T-helper 9 cell (primary cell): Measurements from ENCODE around the gene DDHD1.
"Not testable (repeated sequence)": the region's sequence is repeated elsewhere in the genome, so short reads cannot be mapped to it uniquely, and the experiment has no call there.

Source experiments
- DNase-seq: peaks from one replicate; pipeline ENCODE4 v3.0.0-alpha.2; 2020

DDHD1 gene

DNA sequence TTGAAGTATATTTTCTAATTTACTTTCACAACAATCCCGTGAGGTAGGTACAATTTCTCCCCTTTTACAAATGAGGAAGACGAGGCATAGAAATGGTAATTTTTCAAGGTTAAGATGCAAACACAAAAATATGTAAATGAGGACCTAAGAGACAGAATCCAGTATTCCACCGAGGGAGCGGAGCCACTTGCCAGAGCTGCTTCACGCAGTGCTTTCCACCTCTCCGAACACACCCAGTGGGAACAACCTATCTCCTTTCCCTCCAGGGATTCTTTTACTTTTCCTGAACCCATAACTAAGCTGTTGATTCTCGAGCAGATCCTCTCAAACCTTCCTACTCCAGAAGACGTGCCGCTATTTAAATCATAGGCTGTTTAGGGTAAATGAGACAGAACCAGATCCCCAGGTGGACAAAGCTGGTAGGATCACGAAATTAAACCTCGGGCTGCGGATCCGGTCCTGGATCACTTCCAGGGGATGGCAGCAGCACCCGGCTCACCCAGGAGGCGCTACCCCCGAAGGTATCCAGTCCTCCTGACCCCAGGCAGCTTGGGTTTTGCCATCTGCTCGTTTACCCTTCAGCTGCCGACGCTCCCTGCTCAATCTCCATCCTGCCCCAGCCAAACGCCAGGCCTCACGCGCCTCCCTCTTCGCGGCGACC lies 1.5 kb downstream of the DDHD1 start:
- DNase-seq: peak; percentile 32

DNA sequence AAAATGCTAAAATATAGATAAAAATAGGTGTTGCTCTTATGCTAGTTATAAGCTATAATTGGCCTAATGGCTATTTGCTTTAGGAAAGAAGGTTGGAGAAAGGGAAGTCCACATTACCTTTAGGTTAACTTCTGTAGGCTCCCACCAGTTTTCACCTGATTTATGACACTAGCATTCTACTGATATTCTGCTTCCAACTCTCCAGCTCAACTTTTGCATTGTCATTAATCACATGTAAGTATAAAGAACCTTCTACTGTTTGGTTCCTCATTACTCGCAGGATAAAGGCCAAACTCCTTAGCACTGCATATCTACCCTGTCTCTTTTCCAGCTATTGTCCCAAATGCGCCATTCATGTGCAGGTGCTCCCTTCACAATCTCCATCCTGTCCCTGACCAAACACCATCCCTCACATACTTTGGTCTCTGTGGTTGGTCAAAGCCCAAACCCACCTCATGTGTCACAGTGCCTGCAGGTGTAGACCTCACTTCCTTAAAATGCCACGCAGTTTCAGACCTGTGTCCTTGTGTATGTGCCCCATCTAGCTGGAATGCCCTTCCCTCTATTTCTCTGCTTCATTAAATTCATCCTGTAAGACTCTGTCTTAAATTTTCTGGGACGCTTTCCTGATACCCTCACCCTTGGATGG lies 3.3 kb downstream of the DDHD1 start:
- no peak for DNase-seq

DNA sequence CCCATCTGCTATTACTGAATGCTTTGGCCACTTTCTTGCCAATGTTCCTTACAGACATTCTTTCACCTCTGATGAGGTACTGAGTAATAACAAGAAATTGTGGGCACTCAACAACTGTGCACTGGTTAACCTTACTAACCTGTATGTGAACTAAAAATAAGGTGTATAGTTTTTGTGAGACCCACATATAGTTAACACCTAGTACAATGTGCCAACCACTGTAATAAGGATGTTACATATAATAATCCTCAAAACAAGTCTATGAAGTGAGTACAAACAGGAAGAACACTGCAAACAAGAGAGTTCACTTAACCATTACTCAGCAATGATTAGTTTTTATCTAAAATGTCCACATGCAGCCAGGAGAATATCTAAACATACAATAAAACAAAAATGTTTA lies 4.5 kb downstream of the DDHD1 start:
- no peak for DNase-seq

DNA sequence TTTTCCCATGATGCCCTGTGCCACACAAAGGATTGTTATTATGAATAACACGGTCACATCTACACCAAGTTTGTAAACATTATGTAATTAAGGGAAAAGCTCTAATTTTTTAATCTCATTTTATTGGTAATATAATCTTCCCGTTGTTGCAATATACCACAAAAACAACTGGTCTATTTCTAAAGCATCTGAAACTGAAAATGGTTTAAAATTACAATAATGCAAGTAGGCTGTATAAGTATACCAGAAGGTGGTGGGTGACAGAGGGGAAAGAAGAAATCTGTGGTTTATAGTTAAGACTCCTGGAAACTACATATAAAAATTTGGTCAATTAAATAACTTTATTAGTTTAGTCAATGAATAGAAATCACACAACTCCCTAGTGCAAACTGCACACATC lies 5.2 kb downstream of the DDHD1 start:
- DNase-seq: no peak

DNA sequence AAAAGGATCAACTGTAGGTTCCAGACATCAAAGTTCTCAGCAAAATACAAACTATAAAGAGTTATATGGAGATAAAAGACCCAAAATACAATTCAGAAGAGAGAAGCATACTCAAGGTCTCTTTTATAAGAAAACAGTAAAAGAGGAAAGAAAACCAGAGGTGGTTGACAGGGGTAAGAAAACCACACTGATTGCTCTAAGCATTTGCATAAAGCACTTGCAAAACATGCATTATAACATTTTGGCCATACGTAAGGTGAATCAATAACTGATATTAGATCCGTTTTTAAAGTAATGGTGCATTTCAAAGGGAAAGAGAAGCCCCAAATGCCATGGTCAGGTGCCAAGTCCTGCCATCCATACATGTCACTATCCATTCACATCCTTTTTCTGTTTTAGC lies 5.9 kb downstream of the DDHD1 start:
- no peak for DNase-seq

DNA sequence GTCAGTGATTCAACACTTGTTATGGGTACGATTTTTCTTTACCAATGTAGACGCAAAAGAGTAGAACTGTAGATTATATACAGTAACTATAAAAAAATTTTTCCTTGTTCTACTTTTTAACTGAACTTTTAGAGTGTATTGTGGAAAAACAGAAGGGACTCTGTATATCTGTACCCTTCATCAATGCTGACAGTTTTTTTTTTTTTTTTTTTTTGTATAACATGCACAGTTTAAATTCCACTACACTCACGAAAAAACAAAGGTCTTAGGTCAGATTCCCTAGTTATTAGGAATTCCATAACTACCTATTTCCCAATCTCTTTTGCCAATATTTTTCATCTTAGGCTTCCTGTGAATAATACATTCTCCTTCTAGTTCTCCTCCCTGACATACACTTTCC lies 6.4 kb downstream of the DDHD1 start:
- no peak for DNase-seq

DNA sequence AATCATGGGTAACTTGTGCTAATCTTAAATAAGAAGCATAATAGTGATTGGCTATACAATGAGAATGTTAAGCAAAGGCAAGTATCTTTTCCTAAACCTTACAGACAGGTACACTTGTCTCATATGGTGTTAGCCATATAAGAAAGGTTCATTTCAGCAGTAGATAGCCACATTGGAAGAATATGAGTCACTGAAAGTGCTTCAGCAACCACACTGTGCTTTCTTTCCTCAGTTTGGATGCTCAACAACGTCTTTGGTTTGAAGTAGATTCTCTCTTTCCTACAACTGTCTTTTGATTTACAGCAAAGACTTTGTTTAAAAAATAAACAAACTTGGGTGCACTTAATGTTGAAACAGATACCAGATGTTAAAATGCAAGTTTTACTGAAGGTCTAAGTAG lies 8.9 kb downstream of the DDHD1 start:
- DNase-seq: no peak

DNA sequence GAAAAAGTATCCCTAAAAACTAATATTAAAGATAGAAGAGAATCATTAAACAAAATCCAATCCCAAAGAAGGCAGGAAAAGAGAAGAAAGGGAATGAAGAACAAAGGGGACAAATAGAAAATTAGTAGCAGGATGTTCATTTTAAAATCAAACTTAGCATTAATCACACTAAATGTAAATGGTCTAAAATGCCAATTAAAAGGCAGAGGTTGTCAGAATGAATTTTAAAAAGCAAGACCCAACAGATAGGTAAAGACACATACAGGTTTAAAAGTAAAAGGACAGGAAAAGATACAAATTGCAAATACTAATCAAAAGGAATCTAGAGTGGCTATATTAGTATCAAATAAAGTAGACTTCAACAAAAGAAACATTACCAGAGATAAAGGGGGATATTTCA lies 12.5 kb downstream of the DDHD1 start:
- no peak for DNase-seq

DNA sequence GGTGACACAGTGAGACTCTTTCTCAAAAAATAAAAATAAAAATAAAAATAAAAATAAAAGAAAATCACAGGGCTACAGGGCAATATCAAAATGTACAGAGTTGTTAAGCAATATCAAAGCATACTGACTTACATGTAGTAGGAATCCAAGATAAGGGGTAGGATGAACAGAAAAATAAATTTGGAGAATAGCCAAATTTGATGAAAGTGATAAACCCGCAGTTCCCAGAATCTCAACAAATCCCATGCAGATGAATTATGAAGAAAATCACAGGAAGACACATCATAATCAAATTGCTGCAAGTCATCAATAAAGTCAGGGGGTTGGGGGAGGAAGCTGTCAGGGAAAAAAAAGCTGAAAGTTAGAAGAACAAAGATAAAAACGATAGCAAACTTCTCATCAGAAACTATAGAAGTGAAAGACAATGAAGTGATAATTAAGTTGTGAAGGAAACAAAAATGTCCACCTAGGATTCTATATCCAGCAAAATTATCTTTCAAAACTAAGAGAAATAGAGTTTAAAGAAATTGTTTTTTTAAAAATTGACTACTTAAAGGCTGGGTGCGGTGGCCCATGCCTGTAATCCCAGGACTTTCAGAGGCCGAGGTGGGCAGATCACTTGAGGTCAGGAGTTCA lies 15.4 kb downstream of the DDHD1 start:
- no peak for DNase-seq

DNA sequence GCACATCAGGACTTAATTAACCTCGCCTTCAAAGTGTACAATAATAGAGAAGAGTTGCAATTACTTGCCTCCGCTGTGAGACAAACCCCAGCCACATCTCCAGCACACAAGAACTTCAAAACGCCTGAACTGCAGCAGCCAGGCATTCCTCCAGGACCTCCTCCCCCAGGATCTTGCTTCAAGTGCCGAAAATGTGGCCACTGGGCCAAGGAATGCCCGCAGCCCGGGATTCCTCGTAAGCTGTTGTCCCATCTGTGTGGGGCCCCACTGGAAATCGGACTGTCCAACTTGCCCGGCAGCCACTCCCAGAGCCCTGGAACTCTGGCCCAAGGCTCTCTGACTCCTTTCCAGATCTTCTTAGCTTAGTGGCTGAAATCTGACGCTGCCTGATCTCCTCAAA lies 22.6 kb downstream of the DDHD1 start:
- not testable (repeated sequence) for DNase-seq

DNA sequence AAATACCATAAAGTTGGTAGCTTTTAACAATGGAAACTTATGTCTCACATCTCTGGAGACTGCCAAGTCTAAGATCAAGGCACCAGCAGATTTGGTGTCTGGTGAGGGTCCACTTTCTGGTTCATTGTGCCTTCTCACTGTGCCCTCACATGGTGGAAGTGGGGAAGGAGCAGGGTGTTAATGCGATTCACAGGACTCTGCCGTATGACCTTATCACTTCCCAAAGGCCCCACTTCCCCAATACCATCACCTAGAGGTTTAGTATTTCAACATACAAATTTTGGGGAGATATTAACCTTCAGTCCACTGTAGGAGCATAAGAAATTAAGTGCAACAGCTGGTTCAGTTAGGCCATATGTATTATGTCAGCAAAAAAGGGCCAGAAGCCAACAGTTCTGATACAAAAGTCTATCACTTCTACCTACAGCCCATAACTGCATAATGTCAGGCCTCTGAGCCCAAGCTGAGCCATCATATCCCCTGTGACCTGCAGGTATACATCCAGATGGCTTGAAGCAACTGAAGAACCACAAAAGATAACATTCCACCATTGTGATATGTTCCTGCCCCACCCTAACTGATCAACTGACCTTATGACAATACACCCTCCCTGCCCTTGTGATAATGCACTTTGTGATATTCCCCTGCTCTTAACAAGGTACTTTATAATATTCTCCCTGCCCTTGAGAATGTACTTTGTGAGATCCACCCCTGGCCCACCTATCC lies 24.7 kb downstream of the DDHD1 start:
- no peak for DNase-seq

DNA sequence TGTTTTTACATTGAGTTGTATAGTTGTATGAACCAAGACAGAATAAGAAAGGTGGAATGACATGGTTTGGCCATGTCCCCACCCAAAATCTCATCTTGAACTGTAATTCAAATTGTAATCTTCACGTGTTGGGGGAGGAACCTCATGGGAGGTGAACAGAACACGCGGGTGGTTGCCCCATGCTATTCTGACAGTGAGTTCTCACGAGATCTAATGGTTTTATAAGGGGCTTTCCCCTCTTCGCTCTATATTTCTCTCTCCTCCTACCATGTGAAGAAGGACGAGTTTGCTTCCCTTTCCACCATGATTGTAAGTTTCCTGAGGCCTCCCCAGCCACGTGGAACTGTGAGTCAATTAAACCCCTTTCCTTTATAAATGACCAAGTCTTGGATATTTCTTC lies 25.3 kb downstream of the DDHD1 start:
- DNase-seq: no peak

DNA sequence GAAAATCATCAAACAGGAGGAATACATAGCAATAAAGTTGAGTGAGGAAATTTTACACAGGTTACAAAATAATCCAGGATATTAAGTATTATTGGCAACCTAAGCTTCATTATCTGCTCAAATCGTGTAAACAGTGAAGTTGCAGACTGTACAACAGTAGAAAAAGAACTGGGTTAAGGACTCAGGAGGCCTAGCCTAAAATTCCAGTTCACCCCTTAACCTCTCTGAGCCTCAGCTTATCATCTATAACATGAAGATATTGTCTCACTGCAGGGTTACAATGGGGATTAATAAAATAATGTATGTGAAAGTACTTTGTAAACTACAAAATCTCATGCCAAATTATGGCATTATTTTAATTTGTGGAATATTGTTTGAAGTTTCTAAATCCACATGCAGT lies 26.0 kb downstream of the DDHD1 start:
- DNase-seq: no peak

DNA sequence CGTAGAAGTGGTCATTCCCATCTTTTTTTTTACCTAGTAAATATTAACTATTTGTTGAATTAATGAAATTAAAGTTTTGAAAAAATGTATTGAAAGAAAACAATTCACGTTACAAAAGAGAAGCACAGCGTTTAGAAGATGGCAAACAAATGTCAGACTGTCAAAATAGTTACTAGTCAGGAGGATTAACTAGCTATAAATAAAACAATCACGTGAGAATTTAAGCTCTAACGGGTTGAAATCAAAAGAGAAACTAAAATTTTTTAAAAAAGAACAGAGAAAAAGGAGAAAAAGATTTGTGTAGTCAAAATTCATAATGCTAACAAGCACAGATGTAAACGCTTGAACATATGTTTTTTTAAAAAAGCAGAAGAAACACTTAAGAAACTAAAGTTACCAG lies 26.4 kb downstream of the DDHD1 start:
- DNase-seq: no peak

DNA sequence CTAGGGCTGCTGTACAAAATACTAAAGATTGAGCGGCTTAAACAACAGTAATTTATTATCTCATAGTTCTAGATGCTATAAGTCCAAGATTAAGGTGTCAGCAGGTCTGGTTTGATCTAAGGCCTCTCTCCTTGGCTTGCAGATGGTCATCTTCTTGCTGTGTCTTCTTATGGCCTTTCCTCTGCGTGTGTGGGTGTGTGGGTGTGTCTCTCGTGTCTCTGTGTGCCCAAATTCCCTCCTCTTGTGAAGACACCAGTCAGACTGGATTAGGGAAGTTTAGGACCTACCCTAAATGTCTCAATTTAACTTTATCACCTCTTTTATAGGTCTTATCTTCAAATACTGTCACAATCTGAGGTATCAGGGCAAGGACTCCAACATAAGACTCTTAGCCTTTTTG lies 28.3 kb downstream of the DDHD1 start:
- no peak for DNase-seq

DNA sequence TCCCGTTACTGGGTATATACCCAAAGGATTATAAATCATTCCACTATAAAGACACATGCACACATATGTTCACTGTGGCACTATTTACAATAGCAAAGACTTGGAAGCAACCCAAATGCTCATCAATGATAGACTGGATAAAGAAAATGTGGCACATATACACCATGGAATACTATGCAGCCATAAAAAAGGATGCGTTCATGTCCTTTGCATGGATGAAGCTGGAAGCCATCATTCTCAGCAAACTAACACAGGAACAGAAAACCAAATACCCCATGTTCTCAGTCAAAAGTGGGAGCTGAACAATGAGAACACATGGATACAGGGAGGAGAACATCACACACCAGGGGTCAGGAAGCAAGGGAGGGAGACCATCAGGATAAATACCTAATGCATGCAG lies 31.7 kb downstream of the DDHD1 start:
- DNase-seq: not testable (repeated sequence)

DNA sequence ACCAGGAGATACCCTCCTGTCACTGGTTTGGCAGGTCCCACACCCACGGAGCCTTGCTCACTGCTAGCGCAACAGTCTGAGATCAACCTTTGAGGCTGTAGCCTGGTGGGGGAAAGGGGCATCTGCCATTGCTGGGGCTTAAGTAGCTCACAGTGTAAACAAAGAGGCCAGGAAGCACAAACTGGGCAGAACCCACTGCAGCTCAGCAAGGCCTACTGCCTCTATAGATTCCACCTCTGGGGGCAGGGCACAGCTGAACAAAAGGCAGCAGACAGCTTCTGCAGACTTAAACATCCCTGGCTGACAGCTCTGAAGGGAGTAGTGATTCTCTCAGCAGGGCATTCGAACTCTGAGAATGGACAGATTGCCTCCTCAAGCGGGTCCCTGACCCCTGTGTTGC lies 35.6 kb downstream of the DDHD1 start:
- not testable (repeated sequence) for DNase-seq

DNA sequence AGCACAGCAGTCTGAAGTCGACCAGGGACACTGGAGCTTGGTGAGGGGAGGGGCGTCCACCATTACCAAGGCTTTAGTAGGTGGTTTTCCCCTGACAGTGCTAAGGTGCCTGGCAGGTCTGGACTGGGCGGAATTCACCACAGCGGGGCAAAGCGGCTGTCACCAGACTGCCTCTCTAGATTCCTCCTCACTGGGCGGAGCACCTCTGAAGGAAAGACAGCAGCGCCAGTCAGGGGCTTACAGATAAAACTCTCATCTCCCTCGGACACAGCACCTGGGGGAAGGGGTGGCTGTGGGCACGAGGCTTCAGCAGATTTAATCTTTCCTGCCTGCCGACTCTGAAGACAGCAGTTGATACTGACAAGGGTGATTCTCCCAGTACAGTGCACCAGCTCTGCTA lies 39.1 kb downstream of the DDHD1 start:
- no peak for DNase-seq

DNA sequence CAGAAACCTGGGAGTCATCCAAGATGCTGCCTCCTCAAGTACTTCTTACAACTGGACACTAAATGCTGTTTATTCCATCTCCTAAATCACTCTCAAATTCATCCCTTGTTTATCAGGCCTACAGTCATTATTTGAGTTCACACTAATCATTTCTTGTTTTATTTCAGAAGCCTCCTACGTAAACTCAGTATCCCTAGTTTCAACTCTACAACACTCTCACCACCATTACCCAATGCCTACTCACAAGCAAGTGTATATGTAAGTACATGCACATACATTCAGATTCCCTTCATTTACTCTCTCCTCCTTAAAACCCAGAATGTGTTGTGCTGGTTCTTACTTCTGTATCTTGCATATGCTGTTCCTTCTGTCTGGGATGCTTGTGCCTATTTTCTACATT lies 43.0 kb downstream of the DDHD1 start:
- no peak for DNase-seq

DNA sequence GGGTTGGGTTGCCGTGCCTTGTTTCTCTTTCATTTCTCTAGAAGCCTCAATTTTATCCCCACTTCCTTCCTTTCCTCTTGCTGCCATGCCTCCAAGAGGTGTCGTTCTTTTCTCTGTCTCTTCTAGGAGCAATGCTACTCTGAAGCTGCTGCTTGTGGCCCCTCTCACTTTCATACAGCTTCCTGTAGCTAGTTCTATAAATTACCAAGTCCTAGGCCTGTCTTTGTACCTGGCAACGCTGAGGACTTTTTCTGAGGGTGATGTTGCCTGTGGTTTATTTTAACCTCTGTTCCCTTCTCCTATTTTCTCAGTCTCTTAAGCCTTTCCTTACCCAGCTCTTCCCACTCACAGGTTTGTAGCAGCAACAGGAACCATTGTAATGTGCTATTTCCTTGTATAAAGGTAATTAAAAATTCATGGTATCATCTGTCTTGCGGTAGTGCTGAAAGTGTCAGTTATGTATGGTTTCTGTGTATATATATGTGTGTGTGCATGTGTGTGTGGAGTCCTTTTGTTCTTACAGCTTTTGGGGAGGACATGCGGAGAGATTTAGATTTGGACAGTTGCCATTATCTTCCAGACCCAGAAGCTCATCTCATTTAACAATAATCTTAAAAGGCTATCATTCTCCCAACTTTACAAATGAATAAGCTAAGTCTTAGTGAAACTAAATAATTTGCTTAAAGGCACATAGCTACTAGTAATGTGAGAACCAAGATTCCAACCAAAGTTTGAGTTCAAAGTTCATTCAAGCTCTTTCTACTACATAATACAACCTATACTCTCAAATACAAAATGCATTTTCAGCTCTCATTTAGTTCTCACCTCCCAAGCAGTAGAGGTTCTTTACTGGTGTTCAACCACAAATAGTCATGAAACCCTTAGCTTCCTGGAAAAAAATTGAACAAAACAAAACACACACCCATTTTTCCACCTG lies 43.8 kb downstream of the DDHD1 start:
- peak; percentile 23 for DNase-seq

DNA sequence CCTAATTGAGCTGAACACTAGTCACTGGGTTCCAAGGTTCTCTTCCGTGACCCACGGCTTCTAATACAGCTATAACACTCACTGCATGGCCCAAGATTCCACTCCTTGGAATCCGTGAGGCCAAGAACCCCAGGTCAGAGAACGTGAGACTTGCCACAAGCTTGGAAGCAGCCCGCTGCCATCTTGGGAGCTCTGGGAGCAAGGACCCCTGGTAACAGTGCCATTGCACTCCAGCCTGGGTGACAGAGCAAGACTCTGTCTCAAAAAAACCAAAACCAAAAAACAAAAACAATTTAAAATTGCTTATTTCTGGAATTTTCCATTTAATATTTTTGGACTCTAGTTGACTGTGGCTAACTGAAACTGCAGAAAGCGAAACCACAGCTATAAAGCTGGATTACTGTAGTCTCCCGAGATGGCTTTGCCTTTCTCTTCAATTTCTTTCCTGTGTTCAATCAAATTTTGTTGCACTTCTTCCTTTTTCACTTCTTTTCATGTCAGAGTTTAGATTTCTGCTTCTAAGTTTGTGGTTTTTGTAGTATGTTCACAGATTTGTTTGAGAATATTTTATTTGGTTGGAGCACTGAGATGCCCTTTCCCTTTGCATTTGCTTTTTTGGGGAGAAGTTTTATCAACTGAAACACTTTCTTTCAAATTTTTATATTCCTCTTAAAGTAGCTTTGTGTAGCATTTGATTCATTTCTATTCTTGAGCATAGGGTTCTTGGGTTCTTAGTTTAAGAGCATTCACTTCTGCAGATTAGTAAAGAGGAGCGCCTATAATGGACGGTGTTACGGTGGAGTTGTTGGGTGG lies 44.6 kb downstream of the DDHD1 start:
- DNase-seq: no peak

DNA sequence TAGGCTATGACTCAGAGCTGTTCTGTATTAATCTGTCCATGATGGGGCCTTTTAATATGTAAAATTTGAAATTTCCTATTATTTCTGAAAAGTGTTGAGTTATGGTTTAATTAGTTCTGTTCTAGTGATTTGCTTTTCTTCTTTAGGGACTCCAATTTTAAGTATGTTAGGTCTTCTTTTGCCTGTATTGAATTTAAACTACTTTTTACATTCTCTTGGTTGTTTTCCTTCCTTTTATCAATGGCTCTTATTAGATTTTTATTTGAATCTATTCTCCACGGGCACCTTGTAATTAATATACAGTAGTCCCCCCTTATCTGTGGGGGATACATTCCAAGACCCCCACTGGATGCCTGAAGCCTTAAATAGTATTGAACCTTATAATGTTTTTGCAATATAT lies 46.4 kb downstream of the DDHD1 start:
- DNase-seq: no peak
